NCI-H774 (cell line): Measurements from ENCODE around the gene PLCL1.
"Not testable (repeated sequence)": the region's sequence is repeated elsewhere in the genome, so short reads cannot be mapped to it uniquely, and the experiment has no call there.

Experiments
- DNase-seq: peaks from one replicate; lab custom pipeline; 2025; lab: John Stamatoyannopoulos, UW

PLCL1 gene

DNA sequence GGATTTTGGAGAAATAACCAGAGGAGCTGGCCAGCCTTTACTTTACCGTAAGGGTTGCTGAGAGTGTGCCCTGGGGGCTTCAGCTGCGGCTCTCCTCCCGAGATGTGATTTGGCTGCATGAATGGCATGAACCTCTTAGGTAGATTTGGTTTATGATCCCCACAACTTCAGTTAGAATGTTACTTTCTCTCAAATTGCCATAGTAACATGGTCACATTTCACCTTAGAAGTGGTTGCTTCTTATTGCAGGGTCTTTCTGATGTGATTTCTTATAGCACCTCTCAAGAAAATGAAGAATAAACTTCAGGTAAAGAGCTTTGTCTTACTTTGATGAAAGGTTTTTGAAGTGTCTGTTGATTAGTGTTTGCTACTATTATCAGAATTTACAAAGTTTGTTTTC lies 5.6 kb downstream of the PLCL1 start:
- DNase-seq, result no peak

DNA sequence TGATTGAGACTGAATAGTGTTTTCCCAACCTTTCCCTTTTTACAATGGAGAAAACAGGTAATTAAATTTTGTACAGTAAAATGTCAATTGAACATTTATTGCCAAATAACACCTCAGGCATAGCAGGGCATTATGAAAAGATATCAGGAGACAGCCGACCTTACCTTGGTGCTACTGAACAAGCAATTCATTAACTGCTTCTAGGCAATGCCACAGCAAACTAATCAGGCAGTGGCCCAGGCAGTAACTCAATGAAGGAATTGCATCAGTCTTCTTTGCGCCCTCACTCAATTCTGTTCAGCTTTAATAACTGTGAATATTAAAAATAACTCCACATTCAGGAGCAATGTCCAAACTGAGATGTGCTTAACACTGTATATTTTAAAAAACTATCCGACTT lies 6.1 kb downstream of the PLCL1 start:
- DNase-seq, result no peak

- DNase-seq, result no peak
Measured at GRCh38 chr2:197813093-197813787, 8.8 kb downstream of the PLCL1 start.

- no peak for DNase-seq
Measured at GRCh38 chr2:197814526-197814925, 10.1 kb downstream of the PLCL1 start.

DNA sequence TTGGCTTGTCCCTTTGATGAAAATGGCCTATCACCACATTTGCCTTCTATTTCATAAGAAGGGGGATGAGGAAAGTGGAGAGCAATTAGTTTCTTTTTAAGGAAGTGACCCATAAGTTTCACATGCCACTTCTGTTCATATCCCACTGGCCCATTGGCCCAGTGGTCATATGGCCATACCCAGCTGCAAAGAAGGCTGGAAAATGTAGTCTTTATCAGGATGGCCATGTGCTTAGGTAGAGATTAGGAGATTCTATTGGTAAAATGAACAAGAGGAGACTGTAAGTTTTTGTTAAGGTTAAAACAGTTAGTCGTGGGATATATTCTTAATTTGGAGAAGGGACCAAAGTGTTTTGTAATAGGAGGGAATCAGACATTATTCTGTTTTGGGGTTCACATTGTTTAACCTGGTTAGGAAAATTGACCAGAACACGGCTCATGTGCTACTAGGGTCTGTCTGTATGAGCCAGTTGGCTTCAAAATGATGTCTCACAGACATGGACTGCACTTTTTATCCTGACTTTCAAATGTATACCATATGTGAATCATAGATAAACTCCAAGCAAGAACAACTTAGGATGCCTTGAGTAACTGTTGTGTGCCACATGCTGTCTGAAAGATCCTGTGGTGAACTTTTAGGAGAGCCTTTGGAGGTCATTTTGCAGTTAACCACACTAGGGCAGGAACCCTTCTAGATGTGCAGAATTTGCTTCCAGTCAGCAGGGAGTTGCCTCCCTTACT lies 17.3 kb downstream of the PLCL1 start:
- DNase-seq, result no peak

DNA sequence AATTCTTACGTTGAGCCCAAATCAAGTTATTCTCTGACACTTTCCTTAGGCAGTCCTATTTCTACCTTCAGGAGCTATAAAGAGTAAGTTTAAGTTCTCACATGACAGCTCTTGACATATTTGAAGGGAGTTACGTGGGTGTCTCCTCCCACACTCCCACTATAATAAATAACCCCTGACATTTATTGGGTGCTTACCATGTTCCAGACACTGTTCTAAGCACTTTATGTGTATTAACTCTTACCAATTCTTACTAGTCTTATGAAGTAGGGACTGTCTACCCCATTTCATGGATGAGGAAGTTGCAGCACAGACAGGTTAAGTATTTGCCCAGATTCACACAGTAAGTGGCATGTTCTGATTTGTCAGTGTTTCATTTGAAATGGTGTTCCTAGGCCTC lies 17.9 kb downstream of the PLCL1 start:
- DNase-seq, result no peak

- no peak for DNase-seq
Measured at GRCh38 chr2:197827618-197828017, 23.2 kb downstream of the PLCL1 start.

DNA sequence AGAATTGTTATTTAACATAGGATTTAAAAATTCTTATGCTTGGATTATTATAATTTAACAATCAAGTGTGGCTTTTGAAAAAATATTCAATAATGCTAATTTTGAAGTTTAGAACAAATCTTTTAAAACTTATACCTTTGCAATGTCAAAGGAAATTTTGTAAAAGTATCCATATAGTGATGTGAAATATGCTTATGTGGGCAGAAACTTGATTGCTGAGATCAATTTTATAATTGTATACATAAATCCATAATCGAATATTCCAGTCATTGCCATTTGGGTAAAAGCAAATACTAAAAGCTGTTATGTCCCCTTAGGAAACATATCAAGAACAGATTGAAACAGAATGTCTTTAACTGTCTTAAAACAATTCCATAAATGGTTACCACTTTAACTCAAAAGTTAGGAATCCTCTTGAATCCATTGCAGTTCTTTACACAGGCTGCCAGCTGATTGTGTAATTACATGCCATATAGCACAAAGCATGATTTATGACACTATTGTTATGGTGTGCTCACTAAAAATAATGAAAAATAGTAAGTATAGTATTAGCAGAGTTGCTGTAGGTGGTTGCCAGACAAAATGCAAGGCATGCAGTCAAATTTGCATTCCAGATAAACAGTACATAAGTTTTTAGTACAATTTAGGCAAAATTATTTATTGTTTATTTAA lies 24.2 kb downstream of the PLCL1 start:
- no peak for DNase-seq

DNA sequence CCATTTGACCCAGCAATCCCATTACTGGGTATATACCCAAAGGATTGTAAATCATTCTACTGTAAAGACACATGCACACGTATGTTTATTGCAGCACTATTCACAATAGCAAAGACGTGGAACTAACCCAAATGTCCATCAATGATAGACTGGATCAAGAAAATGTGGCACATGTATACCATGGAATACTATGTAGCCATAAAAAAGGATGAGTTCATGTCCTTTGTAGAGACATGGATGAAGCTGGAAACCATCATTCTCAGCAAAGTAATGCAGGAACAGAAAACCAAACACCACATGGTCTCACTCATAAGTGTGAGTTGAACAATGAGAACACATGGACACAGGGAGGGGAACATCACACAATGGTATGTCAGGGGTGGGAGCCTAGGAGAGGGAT lies 30.4 kb downstream of the PLCL1 start:
- DNase-seq, result not testable (repeated sequence)

- DNase-seq, result no peak
Measured at GRCh38 chr2:197835293-197835692, 30.9 kb downstream of the PLCL1 start.

DNA sequence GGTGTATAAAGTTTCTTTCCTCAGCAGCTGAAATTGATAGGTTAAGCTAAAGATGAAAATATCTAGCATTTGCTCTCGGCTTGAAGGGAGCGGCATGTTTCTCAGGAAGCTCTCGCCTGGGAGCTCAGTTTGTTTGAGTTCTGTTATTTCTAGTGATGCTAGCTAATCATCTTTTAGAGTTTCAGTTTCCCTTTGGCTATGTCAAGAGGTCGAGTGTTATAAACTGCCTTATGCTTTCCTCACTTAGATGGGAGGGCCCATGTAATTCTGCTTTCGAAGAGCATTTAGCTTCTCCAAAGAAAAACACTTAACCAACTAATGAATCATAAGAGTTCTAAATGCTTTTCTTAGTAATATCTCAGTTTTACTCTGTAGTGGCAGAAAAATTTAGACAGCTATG lies 33.6 kb downstream of the PLCL1 start:
- DNase-seq, result peak; percentile 38

DNA sequence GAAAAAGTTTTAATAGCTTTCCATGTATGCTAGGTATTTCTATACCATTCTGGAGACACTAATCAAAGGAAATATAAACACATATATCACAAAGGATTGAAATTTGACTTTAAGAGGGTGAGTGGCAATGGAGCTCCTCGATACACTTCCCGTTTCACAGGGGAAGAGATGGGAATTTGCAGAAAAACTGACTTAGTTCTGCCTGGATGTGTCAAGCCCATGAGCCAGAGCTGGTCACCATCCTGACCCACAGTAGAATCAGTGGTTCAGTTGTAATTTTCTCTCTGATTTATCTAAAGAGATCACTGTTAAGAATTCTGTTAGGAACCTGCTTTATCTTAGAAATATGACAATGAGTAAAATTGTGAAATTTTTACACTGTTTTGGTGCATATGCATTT lies 34.2 kb downstream of the PLCL1 start:
- DNase-seq, result no peak

DNA sequence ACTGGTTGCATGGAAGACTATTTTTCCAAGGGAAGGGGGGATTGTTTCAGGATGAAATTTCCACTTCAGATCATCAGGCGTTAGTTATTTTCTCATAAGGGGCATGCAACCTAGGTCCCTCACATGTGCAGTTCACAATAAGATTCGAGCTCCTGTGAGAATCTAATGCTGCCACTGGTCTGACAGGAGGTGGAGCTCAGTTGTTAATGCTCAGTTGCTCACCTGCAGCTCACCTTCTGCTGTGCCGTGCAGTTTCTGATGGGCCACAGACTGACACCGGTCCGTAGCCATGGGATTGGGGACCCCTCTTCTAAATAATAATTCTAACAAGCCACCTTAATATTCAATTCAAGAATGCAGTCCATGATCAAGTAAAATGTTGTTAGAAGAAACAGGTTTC lies 34.9 kb downstream of the PLCL1 start:
- peak; percentile 16 for DNase-seq

DNA sequence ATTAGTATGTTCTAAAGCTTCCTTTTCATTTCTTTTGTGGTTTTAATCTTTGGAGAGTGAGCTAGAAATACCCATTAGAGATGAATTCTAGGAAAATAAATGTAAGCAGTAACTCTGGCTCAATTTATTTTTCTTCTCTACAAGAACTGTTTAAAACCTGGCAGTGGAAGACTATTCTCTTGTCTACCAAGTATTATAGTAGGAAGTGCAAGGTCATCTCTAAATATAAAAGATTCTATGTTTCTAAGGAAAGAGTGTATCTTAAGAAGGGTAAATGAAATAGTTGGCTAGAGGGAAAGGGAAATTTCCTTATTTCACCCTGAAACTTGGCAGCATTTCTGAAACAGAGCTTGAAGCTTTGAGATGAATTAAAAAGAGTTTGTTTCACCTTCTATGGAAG lies 35.5 kb downstream of the PLCL1 start:
- no peak for DNase-seq

- DNase-seq, result no peak
Measured at GRCh38 chr2:197846128-197846527, 41.7 kb downstream of the PLCL1 start.

GRCh38 chr2:197846777-197847176 lies 42.4 kb downstream of the PLCL1 start:
- no peak for DNase-seq

- peak; percentile 28 for DNase-seq
Measured at GRCh38 chr2:197847651-197848401, 43.4 kb downstream of the PLCL1 start.

DNA sequence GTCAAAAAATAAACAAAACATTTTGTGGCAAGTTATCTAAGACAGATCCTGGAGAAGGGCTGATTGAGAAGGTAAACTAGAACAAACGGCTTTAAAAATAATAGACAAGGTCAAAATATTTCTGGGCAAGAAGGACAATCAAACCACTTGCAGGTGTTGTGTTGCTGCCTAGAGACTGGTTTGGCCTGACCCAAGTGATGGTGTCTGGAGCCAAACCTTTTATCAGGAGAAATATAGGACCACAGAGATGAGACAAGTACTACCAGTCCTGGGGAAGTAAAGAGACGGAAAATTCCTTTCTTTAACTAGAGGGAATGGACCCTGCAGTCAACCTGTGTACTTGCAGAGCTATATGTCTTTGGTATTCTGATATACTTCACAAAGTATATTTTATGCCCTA lies 44.2 kb downstream of the PLCL1 start:
- DNase-seq, result no peak

GRCh38 chr2:197850882-197851450 lies 46.6 kb downstream of the PLCL1 start:
- DNase-seq, result no peak

DNA sequence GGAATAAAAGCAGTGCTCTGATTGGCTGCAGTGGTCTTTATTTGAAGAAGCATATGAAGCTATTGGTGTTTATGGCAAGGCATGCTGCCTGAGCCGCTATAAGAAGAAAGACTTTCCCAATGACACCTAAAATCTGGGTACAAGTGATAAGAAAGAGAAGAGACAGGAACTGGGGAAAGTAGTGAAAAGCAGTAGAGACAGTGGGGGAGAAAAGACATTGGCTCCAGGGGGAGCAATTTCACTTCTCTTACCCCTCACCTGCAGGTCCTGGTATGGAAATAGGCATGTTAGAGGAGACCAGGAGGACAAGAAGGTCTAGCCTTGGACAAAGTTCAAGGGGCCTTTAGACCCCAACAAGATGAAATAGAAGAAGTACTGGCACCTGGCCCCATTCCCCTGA lies 47.1 kb downstream of the PLCL1 start:
- no peak for DNase-seq

- DNase-seq, result no peak
Measured at GRCh38 chr2:197852108-197852507, 47.7 kb downstream of the PLCL1 start.

- DNase-seq, result no peak
Measured at GRCh38 chr2:197853549-197853948, 49.2 kb downstream of the PLCL1 start.
